K562 (cell line): Measurements from ENCODE around the gene GPR3. TPM values are rescaled to one million over a fixed set of nuclear protein-coding genes. Genes with fewer than 3 reads are reported as not detected.

Source experiments
- CCAR2 ChIP-seq: fragments of 200-400 bp; formaldehyde crosslinking; IDR thresholded peaks from 2 replicates; pipeline ENCODE4 v1.6.1; 2017; ENCODE audit warnings: mild to moderate bottlenecking, low read depth, low read length
- DLX4 ChIP-seq: fragments of 250-450 bp; sonication (Bioruptor Pico); IDR thresholded peaks from 2 replicates; pipeline ENCODE4 v1.6.1; 2021; ENCODE audit warnings: mild to moderate bottlenecking
- L3MBTL2 ChIP-seq: fragments of 450-650 bp; IDR thresholded peaks from 2 replicates; pipeline ENCODE4 v1.6.1; 2016; ENCODE audit warnings: mild to moderate bottlenecking, moderate library complexity
- PREB ChIP-seq: sonication (generic); formaldehyde crosslinking; IDR thresholded peaks from 2 replicates; pipeline ENCODE4 v1.8.1; 2023; ENCODE audit warnings: mild to moderate bottlenecking, missing genetic modification reagents
- RREB1 ChIP-seq: fragments of 250-450 bp; sonication (Bioruptor Pico); IDR thresholded peaks from 2 replicates; pipeline ENCODE4 v1.4.0; 2020
- polyA plus RNA-seq, 8 experiments: library from polyadenylated mRNA; depleted of rRNA in 4 of 8; stranded (reverse) in 5 of 8; unstranded in 3 of 8; fragments of >200 nt; fragmentation: Nextera tagmentation in 2 of 8; fragmentation: Illumina TruSeq in 1 of 8; extraction: Ambion mirVana in 2 of 8; extraction: Trizol in 1 of 8; gene quantifications; 2 replicates each; pipeline versions ENCODE4 v1.2.1 to v1.2.3, GENCODE V29; 2011 to 2014; ENCODE audit warnings: inconsistent platforms in 1 of 8, missing spikeins in 1 of 8
- total RNA-seq, 7 experiments: library from RNA; depleted of rRNA in 6 of 7; stranded (reverse); fragments of >200 nt in 6 of 7; fragmentation: Illumina TruSeq in 2 of 7; extraction: Trizol in 2 of 7; gene quantifications; 2 replicates each; pipeline versions ENCODE4 v1.2.1 to v1.2.3, GENCODE V29; 2011 to 2021; ENCODE audit warnings: low replicate concordance in 1 of 7
- TF ChIP-seq, protein P1 (sequence below): fragments of 250-450 bp; sonication (Bioruptor Pico); IDR thresholded peaks from 2 replicates; pipeline ENCODE4 v1.5.0; 2022; ENCODE audit warnings: mild to moderate bottlenecking
- TF ChIP-seq, protein P2 (sequence below): sonication (generic); formaldehyde crosslinking; IDR thresholded peaks from 2 replicates; pipeline ENCODE4 v1.8.1; 2023; ENCODE audit warnings: mild to moderate bottlenecking, missing genetic modification reagents
- TF ChIP-seq, protein P3 (sequence below): fragments of 250-450 bp; sonication (Bioruptor Pico); IDR thresholded peaks from 2 replicates; pipeline ENCODE4 v1.4.0; 2020; ENCODE audit warnings: mild to moderate bottlenecking, moderate library complexity

Gene GPR3
- total and polyA plus RNA-seq, 9 of the 15 experiments (the other 6 are each of a cell fraction or from before 2014, with no cell fraction given): 0.24 to 11.5 (median 3.7) TPM

DNA sequence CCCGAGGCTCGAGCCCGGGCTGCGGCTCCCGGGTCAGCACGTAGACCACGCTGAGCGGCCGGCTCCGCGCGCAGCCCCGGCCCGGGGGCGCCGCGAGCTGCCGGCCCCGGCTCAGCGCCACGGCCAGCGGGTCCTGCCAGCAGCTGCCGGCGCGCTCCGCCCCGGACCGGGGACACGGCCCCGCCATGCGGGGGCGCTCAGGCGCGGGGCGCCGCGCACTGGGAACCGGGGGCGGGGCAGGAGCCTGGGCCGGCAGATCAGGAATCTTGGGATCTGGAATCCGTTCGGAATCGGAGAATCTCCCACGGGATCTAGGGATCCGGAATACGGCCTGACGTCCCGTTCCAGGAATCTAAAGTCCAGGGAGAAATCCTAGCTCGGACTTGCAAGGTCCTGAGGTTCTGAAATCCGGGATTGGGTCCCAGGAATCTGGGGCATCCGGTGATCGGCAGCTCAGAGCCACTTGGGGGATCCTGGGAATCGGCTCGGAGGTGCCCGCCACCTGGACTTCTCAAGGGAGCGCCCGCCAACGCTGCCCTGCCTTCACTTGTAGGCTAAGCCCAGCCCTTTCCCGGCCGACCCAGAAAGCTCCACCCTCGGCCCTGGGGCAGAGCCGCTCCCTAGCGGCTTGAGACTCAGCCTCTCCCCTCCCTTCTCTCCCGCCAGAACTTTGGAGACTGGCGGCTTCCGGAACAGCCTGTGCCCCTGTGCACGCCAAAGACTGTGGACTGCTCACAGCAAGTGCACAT lies 25.8 kb upstream of the GPR3 start, which contains the start of gene MAP3K6 (continued):
- TF ChIP-seq PREB (CRISPR knock-in tag): peak; percentile 72; the same call in 1 of the 2 replicates
- peak; percentile 38; the same call in 1 of the 2 replicates for TF ChIP-seq L3MBTL2
- TF ChIP-seq RREB1 (CRISPR knock-in tag): no peak
- TF ChIP-seq CCAR2: no peak
- TF ChIP-seq DLX4 (CRISPR knock-in tag): no peak
- TF ChIP-seq, protein P1, sequence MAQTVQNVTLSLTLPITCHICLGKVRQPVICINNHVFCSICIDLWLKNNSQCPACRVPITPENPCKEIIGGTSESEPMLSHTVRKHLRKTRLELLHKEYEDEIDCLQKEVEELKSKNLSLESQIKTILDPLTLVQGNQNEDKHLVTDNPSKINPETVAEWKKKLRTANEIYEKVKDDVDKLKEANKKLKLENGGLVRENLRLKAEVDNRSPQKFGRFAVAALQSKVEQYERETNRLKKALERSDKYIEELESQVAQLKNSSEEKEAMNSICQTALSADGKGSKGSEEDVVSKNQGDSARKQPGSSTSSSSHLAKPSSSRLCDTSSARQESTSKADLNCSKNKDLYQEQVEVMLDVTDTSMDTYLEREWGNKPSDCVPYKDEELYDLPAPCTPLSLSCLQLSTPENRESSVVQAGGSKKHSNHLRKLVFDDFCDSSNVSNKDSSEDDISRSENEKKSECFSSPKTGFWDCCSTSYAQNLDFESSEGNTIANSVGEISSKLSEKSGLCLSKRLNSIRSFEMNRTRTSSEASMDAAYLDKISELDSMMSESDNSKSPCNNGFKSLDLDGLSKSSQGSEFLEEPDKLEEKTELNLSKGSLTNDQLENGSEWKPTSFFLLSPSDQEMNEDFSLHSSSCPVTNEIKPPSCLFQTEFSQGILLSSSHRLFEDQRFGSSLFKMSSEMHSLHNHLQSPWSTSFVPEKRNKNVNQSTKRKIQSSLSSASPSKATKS (CRISPR knock-in tag): no peak
- TF ChIP-seq, protein P2, sequence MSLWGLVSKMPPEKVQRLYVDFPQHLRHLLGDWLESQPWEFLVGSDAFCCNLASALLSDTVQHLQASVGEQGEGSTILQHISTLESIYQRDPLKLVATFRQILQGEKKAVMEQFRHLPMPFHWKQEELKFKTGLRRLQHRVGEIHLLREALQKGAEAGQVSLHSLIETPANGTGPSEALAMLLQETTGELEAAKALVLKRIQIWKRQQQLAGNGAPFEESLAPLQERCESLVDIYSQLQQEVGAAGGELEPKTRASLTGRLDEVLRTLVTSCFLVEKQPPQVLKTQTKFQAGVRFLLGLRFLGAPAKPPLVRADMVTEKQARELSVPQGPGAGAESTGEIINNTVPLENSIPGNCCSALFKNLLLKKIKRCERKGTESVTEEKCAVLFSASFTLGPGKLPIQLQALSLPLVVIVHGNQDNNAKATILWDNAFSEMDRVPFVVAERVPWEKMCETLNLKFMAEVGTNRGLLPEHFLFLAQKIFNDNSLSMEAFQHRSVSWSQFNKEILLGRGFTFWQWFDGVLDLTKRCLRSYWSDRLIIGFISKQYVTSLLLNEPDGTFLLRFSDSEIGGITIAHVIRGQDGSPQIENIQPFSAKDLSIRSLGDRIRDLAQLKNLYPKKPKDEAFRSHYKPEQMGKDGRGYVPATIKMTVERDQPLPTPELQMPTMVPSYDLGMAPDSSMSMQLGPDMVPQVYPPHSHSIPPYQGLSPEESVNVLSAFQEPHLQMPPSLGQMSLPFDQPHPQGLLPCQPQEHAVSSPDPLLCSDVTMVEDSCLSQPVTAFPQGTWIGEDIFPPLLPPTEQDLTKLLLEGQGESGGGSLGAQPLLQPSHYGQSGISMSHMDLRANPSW: peak; percentile 64; the same call in 1 of the 2 replicates
- TF ChIP-seq, protein P3, sequence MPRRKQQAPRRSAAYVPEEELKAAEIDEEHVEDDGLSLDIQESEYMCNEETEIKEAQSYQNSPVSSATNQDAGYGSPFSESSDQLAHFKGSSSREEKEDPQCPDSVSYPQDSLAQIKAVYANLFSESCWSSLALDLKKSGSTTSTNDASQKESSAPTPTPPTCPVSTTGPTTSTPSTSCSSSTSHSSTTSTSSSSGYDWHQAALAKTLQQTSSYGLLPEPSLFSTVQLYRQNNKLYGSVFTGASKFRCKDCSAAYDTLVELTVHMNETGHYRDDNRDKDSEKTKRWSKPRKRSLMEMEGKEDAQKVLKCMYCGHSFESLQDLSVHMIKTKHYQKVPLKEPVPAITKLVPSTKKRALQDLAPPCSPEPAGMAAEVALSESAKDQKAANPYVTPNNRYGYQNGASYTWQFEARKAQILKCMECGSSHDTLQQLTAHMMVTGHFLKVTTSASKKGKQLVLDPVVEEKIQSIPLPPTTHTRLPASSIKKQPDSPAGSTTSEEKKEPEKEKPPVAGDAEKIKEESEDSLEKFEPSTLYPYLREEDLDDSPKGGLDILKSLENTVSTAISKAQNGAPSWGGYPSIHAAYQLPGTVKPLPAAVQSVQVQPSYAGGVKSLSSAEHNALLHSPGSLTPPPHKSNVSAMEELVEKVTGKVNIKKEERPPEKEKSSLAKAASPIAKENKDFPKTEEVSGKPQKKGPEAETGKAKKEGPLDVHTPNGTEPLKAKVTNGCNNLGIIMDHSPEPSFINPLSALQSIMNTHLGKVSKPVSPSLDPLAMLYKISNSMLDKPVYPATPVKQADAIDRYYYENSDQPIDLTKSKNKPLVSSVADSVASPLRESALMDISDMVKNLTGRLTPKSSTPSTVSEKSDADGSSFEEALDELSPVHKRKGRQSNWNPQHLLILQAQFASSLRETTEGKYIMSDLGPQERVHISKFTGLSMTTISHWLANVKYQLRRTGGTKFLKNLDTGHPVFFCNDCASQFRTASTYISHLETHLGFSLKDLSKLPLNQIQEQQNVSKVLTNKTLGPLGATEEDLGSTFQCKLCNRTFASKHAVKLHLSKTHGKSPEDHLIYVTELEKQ: no peak
